ENCODE data around the gene SLC16A5.

Gene SLC16A5

DNA sequence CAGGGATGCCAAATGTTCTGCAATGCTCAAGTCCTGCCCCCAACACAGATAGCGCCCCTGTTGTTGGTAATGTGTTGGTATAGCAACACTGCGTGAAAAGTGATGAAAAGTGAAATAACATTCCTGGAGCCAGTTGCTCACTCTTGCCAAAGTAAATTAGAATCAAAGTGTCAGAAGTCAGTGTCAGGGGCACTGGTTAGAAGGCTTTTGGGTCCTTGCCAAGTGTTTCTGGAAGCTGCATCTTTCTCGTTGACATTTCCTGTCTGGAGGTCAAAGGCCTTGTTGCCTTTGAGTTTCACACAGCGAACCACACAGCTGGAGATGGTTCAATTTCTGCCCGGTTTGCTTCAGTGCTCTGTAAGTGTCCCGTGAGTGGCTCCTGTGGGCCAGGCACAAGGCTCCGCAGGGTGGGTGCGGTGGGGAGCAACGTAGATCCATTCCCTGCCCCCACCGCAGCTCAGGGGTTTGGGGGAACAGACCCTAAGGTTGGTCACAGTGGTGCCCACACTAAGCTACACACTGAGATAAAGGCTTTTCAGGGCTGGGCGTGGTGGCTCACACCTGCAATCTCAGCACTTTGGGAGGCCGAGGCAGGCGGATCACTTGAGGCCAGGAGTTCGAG lies 3.6 kb upstream of the SLC16A5 start:
- peaks cover 59% of the 10 kb centered on the region for H3K4me1 ChIP-seq
- no peaks in the 10 kb centered on the region for H3K36me3 ChIP-seq
- H3K9ac ChIP-seq: no peak overlapping the region
- H3K27me3 ChIP-seq: peaks cover 7% of the 10 kb centered on the region; the same call in 1 of the 2 replicates
- no peaks in the 10 kb centered on the region for H3K9me3 ChIP-seq
- H3K4me3 ChIP-seq: no peak overlapping the region
- TF ChIP-seq Cebpa-rat (IDR thresholded peaks at IDR 0.05): no peak
- peak overlapping the region; percentile 71 for H3K4me2 ChIP-seq
- H4K20me1 ChIP-seq: no peaks in the 10 kb centered on the region
- H3K27ac ChIP-seq: 0 out of 2 replicates have a peak overlapping the region, but pooled peaks have one; percentile 31

- Histone ChIP-seq H3K9ac (no peak overlapping the region), H3K4me1 (peaks cover 52% of the 10 kb centered on the region), H3K9me3 (no peaks in the 10 kb centered on the region), H3K27ac (no peak overlapping the region), H3K4me2 (peak overlapping the region; percentile 98), H3K27me3 (no peaks in the 10 kb centered on the region), H3K36me3 (no peaks in the 10 kb centered on the region), H3K4me3 (no peak overlapping the region), H4K20me1 (no peaks in the 10 kb centered on the region)
- TF ChIP-seq Cebpa-rat (IDR thresholded peaks at IDR 0.05): no peak
These were observed 1.1 kb upstream of the SLC16A5 start for GRCh38 chr17:75086496-75087181.

DNA sequence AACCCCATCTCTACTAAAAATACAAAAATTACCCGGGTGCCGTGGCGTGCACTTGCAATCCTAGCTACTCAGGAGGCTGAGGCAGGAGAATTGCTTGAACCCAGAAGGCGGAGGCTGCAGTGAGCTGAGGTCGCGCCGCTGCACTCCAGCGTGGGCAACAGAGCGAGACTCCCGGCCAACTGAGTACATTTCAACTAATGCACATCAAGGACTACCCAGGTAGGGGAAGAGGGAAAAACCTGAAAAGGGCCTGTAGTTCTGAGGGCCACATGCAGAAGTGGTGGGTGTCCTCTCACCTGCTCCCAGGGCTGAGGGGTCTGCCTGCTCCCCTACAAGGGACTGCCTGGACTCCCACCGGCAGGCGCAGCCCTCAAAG lies 584 bp upstream of the SLC16A5 start:
- no peaks in the 10 kb centered on the region for H3K9me3 ChIP-seq
- peak overlapping the region; percentile 84 for H3K9ac ChIP-seq
- peak overlapping the region; percentile 76 for H3K4me3 ChIP-seq
- no peaks in the 10 kb centered on the region for H3K27me3 ChIP-seq
- peak overlapping the region; percentile 77 for H3K27ac ChIP-seq
- no peaks in the 10 kb centered on the region for H3K36me3 ChIP-seq
- H4K20me1 ChIP-seq: no peaks in the 10 kb centered on the region
- peak overlapping the region; percentile 98 for H3K4me2 ChIP-seq
- TF ChIP-seq Cebpa-rat (IDR thresholded peaks at IDR 0.05): no peak
- H3K4me1 ChIP-seq: peaks cover 52% of the 10 kb centered on the region

- H3K4me1 ChIP-seq: peaks cover 40% of the 10 kb centered on the region
- peak overlapping the region; percentile 76 for H3K4me3 ChIP-seq
These were observed 987 bp downstream of the SLC16A5 start for GRCh38 chr17:75088465-75089417.

DNA sequence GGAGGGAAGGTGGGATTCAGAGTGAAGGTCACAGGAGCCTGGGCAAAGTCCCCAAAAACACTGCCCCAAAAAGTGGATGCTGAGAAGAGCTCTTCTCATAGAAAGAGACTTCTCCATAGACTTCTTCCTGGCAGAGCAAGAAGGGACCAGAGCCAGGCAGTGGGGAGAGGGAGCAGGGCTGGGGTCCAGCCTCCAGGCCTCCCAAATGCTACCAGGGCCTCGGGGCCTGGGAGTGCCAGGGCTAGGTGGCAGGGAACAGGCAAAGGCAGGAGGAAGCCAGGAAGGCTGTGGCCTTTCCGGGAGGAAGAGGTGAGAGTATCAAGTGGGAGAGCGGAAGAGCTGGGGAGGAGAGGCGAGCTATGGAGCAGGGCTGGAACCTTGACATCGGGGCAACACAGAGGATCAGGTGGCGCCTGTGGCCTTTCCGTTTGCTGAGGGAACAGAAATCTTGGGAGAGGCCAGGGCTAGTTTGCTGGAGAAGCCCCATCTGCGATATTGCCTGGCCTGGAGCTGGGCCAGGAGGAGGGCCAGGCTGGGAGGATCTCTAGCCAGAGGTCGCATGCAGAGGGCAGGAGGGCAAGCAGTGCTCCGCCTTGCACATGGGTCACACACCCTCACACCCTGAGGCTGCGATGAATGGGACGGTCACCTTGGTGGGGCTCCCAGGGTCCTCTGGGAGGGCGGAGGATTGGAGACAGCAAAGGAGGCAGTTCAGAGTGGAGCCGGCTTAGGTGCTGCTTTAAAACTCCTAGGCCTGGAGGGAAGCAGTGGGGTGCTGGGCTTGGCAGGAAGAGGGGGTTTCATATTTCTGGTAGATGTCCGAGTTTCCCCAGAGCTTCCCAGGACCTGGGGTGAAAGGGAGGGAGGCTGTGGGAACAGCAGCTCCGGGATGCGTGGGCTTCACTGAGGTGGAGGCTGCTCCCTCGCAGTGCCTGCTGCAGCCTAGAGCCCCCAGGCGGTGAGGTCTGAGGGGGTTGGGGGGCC lies 3.4 kb downstream of the SLC16A5 start:
- Histone ChIP-seq H3K4me2 (no peak overlapping the region), H3K36me3 (no peaks in the 10 kb centered on the region), H3K9ac (no peak overlapping the region), H3K4me3 (no peak overlapping the region), H3K9me3 (no peaks in the 10 kb centered on the region), H3K27me3 (no peaks in the 10 kb centered on the region), H3K4me1 (peaks cover 27% of the 10 kb centered on the region), H4K20me1 (no peaks in the 10 kb centered on the region), H3K27ac (no peak overlapping the region)
- TF ChIP-seq Cebpa-rat (IDR thresholded peaks at IDR 0.05): no peak

More at GRCh38 chr17:75088465-75089417, 987 bp downstream of the SLC16A5 start:
- Histone ChIP-seq H3K4me2 (peak overlapping the region; percentile 98), H3K9me3 (no peaks in the 10 kb centered on the region), H3K36me3 (no peaks in the 10 kb centered on the region), H3K9ac (peak overlapping the region; percentile 84), H3K27ac (peak overlapping the region; percentile 77), H3K27me3 (no peaks in the 10 kb centered on the region), H4K20me1 (no peaks in the 10 kb centered on the region)
- no peak for TF ChIP-seq Cebpa-rat (IDR thresholded peaks at IDR 0.05)

DNA sequence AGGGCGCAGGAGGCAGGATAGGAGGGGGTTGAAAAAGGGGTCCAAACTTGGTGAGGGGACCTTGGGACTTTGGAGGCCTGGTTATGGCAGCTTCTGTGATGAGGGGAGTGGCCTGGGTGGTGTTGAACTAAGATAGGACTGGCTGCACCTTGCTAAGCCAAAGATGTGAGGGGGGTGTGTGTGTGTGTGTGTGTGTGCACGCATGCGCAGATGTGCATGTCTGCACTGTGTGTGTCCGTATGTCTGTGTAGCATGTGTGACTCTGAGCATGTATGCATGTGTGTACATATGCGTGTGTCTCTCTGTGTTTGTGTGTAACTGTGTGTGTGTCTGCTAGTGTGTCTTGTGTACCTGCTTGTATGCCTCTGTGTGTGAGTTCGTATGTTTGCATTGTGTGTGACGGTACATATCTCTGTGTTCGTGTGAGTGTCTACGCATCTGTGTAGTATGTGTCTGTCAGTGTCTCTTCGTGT lies 4.1 kb downstream of the SLC16A5 start:
- Histone ChIP-seq H3K27ac (no peak overlapping the region), H3K4me2 (no peak overlapping the region), H3K4me3 (no peak overlapping the region), H3K9ac (no peak overlapping the region), H3K27me3 (no peaks in the 10 kb centered on the region), H4K20me1 (no peaks in the 10 kb centered on the region), H3K36me3 (no peaks in the 10 kb centered on the region), H3K9me3 (no peaks in the 10 kb centered on the region), H3K4me1 (peaks cover 25% of the 10 kb centered on the region)
- no peak for TF ChIP-seq Cebpa-rat (IDR thresholded peaks at IDR 0.05)

GRCh38 chr17:75093548-75094158 lies 5.9 kb downstream of the SLC16A5 start:
- Histone ChIP-seq H3K4me2 (no peak overlapping the region), H3K27ac (no peak overlapping the region)
- no peak for TF ChIP-seq Cebpa-rat (IDR thresholded peaks at IDR 0.05)

GRCh38 chr17:75094871-75095399 lies 7.2 kb downstream of the SLC16A5 start:
- H3K4me3 ChIP-seq: no peak overlapping the region
- H3K27ac ChIP-seq: no peak overlapping the region
- no peaks in the 10 kb centered on the region for H4K20me1 ChIP-seq
- no peak overlapping the region for H3K9ac ChIP-seq
- H3K27me3 ChIP-seq: no peaks in the 10 kb centered on the region
- peaks cover 2% of the 10 kb centered on the region; the same call in 1 of the 2 replicates for H3K36me3 ChIP-seq
- no peak overlapping the region for H3K4me2 ChIP-seq
- no peaks in the 10 kb centered on the region for H3K9me3 ChIP-seq
- no peak for TF ChIP-seq Cebpa-rat (IDR thresholded peaks at IDR 0.05)
- no peaks in the 10 kb centered on the region for H3K4me1 ChIP-seq

More at GRCh38 chr17:75093548-75094158, 5.9 kb downstream of the SLC16A5 start:
- Histone ChIP-seq H3K4me3 (no peak overlapping the region), H3K9me3 (no peaks in the 10 kb centered on the region), H3K36me3 (no peaks in the 10 kb centered on the region), H3K27me3 (no peaks in the 10 kb centered on the region), H3K9ac (no peak overlapping the region), H4K20me1 (no peaks in the 10 kb centered on the region), H3K4me1 (peaks cover 9% of the 10 kb centered on the region)
